Fibroblast of villous mesenchyme (primary cell): Measurements from ENCODE around the gene BZW1. TPM values are rescaled to one million over a fixed set of nuclear protein-coding genes. Genes with fewer than 3 reads are reported as not detected.

ENCODE experiments used
- DNase-seq: peaks from one replicate; pipeline ENCODE4 v3.0.0-alpha.2; 2010; ENCODE audit warnings: low read depth
- H3K4me3 ChIP-seq: 2 replicates; pipeline ENCODE4 v1.5.1; 2011; ENCODE audit warnings: low read depth, mild to moderate bottlenecking, low read length
- total RNA-seq: library from RNA; depleted of rRNA; stranded (reverse); fragments of >200 nt; gene quantifications from 2 replicates; pipeline ENCODE4 v1.2.3, GENCODE V29; 2012
- TF ChIP-seq, protein P1 (sequence below): IDR thresholded peaks from 2 replicates; pipeline ENCODE4 v1.5.1; 2012; ENCODE audit warnings: low read depth, mild to moderate bottlenecking, low read length; ENCODE audit not compliant: insufficient read depth

The BZW1 gene
- total RNA-seq, 1 donor, result 662 TPM

DNA sequence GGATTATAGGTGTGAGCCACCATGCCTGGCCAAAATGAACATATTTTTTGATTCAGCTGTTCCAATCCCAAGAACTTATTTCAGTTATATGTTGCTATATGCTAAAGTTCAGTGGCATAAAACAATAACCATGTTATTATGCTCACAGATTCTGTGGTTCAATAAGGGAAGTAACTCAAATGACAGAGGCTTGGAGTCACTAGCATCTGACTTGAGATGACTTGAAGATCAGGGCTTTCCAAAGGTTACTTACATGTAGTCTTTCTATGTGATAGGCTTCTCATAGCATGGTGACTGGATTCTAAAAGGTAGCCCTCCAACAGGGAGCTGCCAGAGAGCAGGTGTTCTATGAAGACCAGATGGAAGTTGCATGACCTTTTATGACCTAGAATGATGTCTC, 35.6 kb downstream of the BZW1 start:
- H3K4me3 ChIP-seq, result no peak overlapping the region
- no peak for DNase-seq
- TF ChIP-seq, protein P1, sequence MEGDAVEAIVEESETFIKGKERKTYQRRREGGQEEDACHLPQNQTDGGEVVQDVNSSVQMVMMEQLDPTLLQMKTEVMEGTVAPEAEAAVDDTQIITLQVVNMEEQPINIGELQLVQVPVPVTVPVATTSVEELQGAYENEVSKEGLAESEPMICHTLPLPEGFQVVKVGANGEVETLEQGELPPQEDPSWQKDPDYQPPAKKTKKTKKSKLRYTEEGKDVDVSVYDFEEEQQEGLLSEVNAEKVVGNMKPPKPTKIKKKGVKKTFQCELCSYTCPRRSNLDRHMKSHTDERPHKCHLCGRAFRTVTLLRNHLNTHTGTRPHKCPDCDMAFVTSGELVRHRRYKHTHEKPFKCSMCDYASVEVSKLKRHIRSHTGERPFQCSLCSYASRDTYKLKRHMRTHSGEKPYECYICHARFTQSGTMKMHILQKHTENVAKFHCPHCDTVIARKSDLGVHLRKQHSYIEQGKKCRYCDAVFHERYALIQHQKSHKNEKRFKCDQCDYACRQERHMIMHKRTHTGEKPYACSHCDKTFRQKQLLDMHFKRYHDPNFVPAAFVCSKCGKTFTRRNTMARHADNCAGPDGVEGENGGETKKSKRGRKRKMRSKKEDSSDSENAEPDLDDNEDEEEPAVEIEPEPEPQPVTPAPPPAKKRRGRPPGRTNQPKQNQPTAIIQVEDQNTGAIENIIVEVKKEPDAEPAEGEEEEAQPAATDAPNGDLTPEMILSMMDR, result no peak

DNA sequence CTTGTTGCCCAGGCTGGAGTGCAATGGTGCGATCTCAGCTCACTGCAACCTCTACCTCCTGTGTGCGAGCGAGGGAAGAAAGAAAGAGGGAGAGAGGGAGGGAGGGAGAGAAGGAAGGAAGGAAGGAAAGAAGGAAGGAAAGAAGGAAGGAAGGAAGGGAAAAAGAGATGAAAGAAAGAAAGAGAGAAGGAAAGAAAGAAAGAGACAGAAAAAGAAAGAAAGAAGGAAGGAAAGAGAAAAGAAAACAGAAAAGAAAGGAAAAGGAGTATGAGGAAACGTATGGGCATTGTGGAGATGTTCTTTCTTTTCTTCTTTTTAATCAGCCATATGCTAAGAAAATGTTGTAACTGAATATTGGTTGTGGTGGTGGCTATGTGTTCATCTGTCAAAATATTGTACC, 36.2 kb downstream of the BZW1 start:
- no peak overlapping the region for H3K4me3 ChIP-seq
- TF ChIP-seq, protein P1, result no peak
- no peak for DNase-seq

DNA sequence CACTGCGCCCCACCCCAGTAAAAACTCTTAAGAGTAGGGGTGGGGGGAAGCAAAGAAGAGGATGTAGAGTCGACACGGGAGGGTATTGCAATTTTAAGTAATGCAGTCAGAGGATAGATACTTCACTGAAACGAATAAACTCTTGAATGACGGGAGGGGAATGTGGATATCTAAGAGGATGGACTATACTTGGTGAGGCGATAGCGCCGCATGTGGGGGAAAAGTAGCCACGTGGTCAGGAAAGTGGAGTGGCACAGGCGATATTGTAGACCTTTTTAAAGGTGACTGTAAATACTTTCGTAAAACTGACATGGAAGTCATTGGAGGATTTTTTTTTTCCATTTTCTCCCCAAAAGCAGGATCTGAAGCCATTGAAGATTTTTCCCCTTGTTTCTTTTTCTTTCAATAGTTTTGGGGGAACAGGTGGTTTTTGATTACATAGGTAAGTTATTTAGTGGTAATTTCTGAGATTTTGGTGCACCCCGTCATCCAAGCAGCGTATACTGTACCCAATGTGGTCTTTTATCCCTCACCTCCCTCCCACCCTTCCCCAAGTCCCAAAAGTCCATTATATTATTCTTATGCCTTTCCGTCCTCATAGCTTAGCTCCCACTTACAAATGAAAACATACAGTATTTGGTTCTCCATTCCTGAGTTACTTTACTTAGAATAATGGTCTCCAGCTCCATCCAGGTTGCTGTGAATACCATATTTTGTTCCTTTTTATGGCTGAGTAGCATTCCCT, 39.0 kb downstream of the BZW1 start:
- TF ChIP-seq, protein P1, result no peak
- no peak overlapping the region for H3K4me3 ChIP-seq
- DNase-seq, result no peak

DNA sequence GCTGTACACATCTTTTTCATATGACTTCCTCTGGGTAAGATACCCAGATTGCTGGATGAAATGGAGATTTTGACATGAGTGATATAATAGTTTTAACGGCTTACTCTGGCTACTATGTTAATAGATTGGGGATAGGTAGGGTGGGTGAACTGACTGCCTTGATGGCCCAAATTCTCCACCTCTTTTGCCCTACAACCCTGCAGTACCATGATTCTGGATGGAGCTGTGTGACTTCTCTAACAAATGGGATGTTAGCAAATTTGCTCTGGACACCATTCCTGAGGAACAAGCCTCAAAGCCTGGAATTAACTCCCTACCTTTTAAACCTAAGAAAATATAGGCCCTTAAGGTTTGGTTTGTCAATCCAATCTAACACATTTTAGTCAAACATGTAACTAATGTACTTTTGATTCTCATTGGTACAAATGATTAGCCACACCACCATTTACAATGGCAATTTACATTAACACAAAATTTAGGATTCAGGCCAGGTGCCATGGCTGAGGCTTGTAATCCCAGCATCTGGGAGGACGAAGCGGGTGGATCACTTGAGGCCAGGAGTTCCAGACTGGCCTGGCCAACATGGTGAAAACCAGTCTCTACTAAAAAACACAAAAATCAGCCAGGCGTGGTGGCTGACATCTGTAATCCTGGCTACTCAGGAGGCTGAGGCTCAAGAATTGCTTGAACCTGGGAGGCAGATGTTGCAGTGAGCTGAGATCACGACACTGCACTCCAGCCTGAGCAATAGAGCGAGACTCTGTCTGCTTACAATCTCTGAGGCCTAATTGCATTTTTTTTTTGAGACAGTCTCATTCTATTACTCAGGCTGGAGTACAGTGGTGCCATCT, 39.9 kb downstream of the BZW1 start:
- no peak overlapping the region for H3K4me3 ChIP-seq
- no peak for DNase-seq
- TF ChIP-seq, protein P1, result no peak

DNA sequence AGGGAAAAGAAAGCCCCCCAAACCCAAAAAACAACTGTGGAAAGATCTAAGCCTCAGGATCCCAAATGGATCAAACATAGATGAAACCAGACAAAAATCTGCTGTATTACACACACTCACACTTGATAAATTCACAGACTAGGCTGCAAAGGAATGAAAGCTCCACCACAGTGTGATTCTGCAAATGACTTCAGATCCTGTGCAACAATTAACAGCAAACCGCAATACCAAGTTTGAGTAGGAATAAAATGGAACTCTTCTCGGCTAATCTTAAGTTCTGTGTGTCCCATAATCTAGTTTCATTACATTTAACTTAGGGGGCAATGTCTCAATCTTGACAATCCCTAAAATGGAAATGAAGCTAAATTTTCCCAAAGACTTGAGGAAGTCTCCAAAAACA, 40.9 kb downstream of the BZW1 start:
- no peak overlapping the region for H3K4me3 ChIP-seq
- TF ChIP-seq, protein P1, result no peak
- no peak for DNase-seq

DNA sequence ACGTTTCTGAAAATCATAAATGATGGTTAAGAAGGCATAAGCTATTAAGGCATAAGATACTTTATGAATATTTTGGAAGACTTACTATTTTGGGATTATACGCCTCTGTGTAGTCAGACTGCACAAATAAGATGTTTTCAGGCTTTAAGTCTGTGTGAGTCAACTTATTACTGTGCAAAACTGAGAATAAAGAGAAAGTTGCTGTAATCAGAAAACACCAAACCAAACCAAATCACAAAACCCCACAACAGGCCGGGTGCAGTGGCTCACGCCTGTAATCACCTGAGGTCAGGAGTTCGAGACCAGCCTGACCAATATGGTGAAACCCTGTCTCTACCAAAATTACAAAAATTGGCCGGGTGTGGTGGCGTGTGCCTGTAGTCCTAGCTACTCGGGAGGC, 45.1 kb downstream of the BZW1 start:
- TF ChIP-seq, protein P1, result no peak
- DNase-seq, result no peak
- H3K4me3 ChIP-seq, result no peak overlapping the region
